ENCODE results near the gene SNED1. TPM values are rescaled to one million over a fixed set of nuclear protein-coding genes. Genes with fewer than 3 reads are reported as not detected.

Gene SNED1
- total RNA-seq, 2 donors from 2014 or later, result 0.66 to 4.5 TPM

DNA sequence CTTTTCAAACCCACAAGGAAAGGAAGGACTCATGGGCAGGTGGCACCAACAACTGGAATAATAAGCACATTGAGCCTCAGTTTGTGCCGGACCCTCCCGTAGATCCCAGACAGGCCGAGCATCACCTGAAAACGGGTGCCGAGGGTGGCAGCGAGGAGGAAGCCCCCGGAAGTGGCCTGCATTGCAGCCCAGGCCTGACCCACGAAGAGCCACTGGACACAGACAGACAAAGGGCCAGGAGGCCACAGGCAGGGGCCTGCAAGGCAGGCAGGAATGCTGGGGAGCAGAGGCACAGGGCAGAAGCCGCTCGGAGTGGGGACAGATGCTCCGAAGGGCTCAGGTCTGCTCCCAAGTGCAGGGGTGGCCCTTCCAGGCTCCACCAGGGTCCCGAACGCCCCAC is 71.9 kb downstream of the SNED1 start:
- Histone ChIP-seq H3K4me1 (ENCODE audit: control insufficient read depth, insufficient read depth, low read length) (no peaks in the 10 kb centered on the region), H3K4me3 (ENCODE audit: low read length) (no peak overlapping the region), H3K36me3 (ENCODE audit: control insufficient read depth, insufficient read depth, low read length) (no peaks in the 10 kb centered on the region), H3K9me3 (ENCODE audit: control insufficient read depth, low read length) (no peaks in the 10 kb centered on the region), H3K27me3 (ENCODE audit: control insufficient read depth, insufficient read depth, low read length, poor library complexity, severe bottlenecking) (no peaks in the 10 kb centered on the region), H3K27ac (ENCODE audit: low read depth, low read length) (no peak overlapping the region), H3K9ac (ENCODE audit: extremely low read depth, low read length, poor library complexity, severe bottlenecking) (no peak overlapping the region)
- DNase-seq, result no peak
- TF ChIP-seq, protein P1, sequence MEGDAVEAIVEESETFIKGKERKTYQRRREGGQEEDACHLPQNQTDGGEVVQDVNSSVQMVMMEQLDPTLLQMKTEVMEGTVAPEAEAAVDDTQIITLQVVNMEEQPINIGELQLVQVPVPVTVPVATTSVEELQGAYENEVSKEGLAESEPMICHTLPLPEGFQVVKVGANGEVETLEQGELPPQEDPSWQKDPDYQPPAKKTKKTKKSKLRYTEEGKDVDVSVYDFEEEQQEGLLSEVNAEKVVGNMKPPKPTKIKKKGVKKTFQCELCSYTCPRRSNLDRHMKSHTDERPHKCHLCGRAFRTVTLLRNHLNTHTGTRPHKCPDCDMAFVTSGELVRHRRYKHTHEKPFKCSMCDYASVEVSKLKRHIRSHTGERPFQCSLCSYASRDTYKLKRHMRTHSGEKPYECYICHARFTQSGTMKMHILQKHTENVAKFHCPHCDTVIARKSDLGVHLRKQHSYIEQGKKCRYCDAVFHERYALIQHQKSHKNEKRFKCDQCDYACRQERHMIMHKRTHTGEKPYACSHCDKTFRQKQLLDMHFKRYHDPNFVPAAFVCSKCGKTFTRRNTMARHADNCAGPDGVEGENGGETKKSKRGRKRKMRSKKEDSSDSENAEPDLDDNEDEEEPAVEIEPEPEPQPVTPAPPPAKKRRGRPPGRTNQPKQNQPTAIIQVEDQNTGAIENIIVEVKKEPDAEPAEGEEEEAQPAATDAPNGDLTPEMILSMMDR (conservative IDR thresholded peaks at IDR 0.05), result no peak
- Mint-ChIP-seq H3K4me3 (no peak overlapping the region), H3K27ac (no peak overlapping the region), H3K27me3 (ENCODE audit: insufficient read depth) (peaks cover 6% of the 10 kb centered on the region), H3K4me1 (no peaks in the 10 kb centered on the region), H3K36me3 (ENCODE audit: low read depth) (no peaks in the 10 kb centered on the region), H3K9me3 (no peaks in the 10 kb centered on the region)
- 88 to 96% methylated on average over 8 to 13 of the region's 13 CpGs for WGBS, 2 experiments (ENCODE audit: insufficient coverage in 1 of 2, insufficient read length in 1 of 2)

DNA sequence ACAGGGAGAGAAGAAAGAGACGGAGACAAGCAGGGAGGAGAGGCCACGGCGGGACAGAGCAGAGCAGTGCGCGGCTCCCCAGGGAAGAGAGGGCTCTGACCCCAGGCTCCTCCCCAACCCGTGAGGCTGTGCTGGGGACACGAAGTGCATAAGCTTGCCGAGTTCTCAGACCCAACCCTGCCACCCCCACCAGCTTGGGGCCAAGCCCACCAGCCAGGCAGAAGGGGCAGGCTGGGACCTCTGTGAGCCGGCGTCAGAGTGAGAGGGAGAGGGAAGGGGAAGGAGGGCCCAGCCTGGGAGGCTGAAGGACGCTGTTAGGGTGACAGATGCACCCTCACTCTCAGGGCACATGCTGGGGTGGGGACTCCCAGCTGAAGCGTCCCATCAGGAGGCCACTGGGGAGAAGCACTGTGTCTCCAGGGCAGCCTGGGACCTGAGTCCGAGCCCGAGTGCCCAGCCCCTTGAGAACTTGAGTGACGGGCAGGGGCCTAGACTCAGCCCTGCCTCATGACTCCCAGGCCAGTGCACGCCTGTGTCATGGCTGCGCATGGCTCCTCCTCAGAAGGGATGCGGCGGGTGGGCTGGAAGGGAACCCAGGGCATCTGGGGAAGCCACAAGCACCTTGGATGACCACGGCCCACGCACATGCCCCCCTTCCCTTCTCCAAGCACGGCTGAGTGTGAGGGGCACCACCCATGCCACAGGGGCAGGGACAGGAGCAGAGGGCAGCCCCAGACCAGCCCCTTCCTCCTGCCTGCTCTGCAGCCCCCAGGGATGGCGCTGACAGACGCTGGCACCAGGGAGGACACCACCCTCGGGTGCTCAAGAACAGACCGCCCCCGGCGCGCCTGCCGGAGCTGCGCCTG is 72.6 kb downstream of the SNED1 start:
- TF ChIP-seq, protein P1 (conservative IDR thresholded peaks at IDR 0.05), result no peak
- Mint-ChIP-seq H3K36me3 (ENCODE audit: low read depth) (no peaks in the 10 kb centered on the region), H3K9me3 (no peaks in the 10 kb centered on the region), H3K27ac (no peak overlapping the region), H3K4me1 (no peaks in the 10 kb centered on the region), H3K27me3 (ENCODE audit: insufficient read depth) (peaks cover 6% of the 10 kb centered on the region), H3K4me3 (no peak overlapping the region)
- no peaks in the 10 kb centered on the region for H3K9me3 ChIP-seq (ENCODE audit: control insufficient read depth, low read length)
- H3K27ac ChIP-seq (ENCODE audit: low read depth, low read length), result no peak overlapping the region
- no peak for DNase-seq
- H3K9ac ChIP-seq (ENCODE audit: extremely low read depth, low read length, poor library complexity, severe bottlenecking), result no peak overlapping the region
- 90 to 91% methylated on average over 9 to 31 of the region's 31 CpGs for WGBS, 2 experiments (ENCODE audit: insufficient coverage in 1 of 2, insufficient read length in 1 of 2)
- H3K4me1 ChIP-seq (ENCODE audit: control insufficient read depth, insufficient read depth, low read length), result no peaks in the 10 kb centered on the region
- H3K27me3 ChIP-seq (ENCODE audit: control insufficient read depth, insufficient read depth, low read length, poor library complexity, severe bottlenecking), result no peaks in the 10 kb centered on the region
- H3K4me3 ChIP-seq (ENCODE audit: low read length), result no peak overlapping the region
- no peaks in the 10 kb centered on the region for H3K36me3 ChIP-seq (ENCODE audit: control insufficient read depth, insufficient read depth, low read length)

DNA sequence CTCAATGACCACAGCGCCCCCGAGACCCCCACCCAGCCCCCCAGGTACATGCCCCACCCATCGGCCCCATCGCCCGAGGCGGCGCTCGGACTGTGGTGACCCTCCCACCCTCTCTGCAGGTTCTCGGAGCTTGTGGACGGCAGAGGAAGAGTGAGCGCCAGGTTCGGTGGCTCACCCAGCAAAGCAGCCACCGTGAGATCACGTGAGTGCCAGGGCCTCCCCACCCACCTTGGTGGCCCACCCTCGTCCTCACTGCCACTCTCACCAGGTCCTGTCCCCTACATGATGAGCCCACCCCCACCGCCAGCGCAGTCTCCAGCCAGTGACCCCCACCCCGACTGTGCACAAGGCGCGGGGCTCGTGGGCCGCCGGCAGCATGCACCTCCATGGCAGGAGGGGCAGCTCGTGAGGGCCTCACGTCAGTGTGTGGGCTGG is 73.3 kb downstream of the SNED1 start:
- H3K27ac Mint-ChIP-seq, result no peak overlapping the region
- Histone ChIP-seq H3K27me3 (ENCODE audit: control insufficient read depth, insufficient read depth, low read length, poor library complexity, severe bottlenecking) (no peaks in the 10 kb centered on the region), H3K4me3 (ENCODE audit: low read length) (no peak overlapping the region), H3K36me3 (ENCODE audit: control insufficient read depth, insufficient read depth, low read length) (no peaks in the 10 kb centered on the region), H3K27ac (ENCODE audit: low read depth, low read length) (no peak overlapping the region), H3K4me1 (ENCODE audit: control insufficient read depth, insufficient read depth, low read length) (no peaks in the 10 kb centered on the region), H3K9ac (ENCODE audit: extremely low read depth, low read length, poor library complexity, severe bottlenecking) (no peak overlapping the region), H3K9me3 (ENCODE audit: control insufficient read depth, low read length) (no peaks in the 10 kb centered on the region)
- 91 to 95% methylated on average over 13 to 25 of the region's 25 CpGs for WGBS, 2 experiments (ENCODE audit: insufficient coverage in 1 of 2, insufficient read length in 1 of 2)
- no peaks in the 10 kb centered on the region for H3K9me3 Mint-ChIP-seq
- TF ChIP-seq, protein P1 (conservative IDR thresholded peaks at IDR 0.05), result no peak
- no peak overlapping the region for H3K4me3 Mint-ChIP-seq
- no peak for DNase-seq
- H3K36me3 Mint-ChIP-seq (ENCODE audit: low read depth), result no peaks in the 10 kb centered on the region
- peaks cover 4% of the 10 kb centered on the region for H3K27me3 Mint-ChIP-seq (ENCODE audit: insufficient read depth)
- no peaks in the 10 kb centered on the region for H3K4me1 Mint-ChIP-seq
